GM21526 (cell line): Measurements from ENCODE around the gene FEN1.
A peak's percentile ranks its signal among the peaks of the same experiment; 100 is the strongest.

Source experiments
- ATAC-seq: cut with Tn5 transposase; IDR thresholded peaks from one replicate; pipeline ENCODE4 v1.9.1; 2021; ENCODE audit warnings: moderate library complexity; ENCODE audit not compliant: unreplicated experiment, low FRiP score

The FEN1 gene

GRCh38 chr11:61792310-61793082 lies at the start of gene FEN1, which contains the start of gene TMEM258:
TSS of gene FEN1 (plus strand) at chr11:61792911. CDS start at chr11:61795362, 2,451 bp downstream.
TSS of gene TMEM258 (minus strand) at chr11:61792599. CDS start at chr11:61792558, 41 bp downstream.
- peak; percentile 76 for ATAC-seq

- no peak for ATAC-seq
These were observed 49.1 kb upstream of the FEN1 start for GRCh38 chr11:61743486-61744095.

- no peak for ATAC-seq
These were observed 48.5 kb upstream of the FEN1 start for GRCh38 chr11:61744181-61744580.

GRCh38 chr11:61744609-61745156 lies 48.0 kb upstream of the FEN1 start:
- no peak for ATAC-seq

- no peak for ATAC-seq
These were observed 46.8 kb upstream of the FEN1 start for GRCh38 chr11:61745781-61746441.

GRCh38 chr11:61746442-61747191 lies 46.1 kb upstream of the FEN1 start:
- ATAC-seq = no peak

- peak; percentile 60 for ATAC-seq
These were observed 45.3 kb upstream of the FEN1 start for GRCh38 chr11:61747192-61747966.

GRCh38 chr11:61747967-61748285 lies 44.8 kb upstream of the FEN1 start:
- no peak for ATAC-seq

GRCh38 chr11:61749591-61750217 lies 43.0 kb upstream of the FEN1 start:
- no peak for ATAC-seq

GRCh38 chr11:61750631-61751273 lies 42.0 kb upstream of the FEN1 start:
- no peak for ATAC-seq

GRCh38 chr11:61751384-61751783 lies 41.3 kb upstream of the FEN1 start:
- ATAC-seq = no peak

- ATAC-seq = no peak
These were observed 40.4 kb upstream of the FEN1 start, which contains the start of gene MYRF for GRCh38 chr11:61752117-61752924. TSS of gene MYRF (plus strand) at chr11:61752636. CDS start at chr11:61752745, 109 bp downstream.

- ATAC-seq = no peak
These were observed 39.7 kb upstream of the FEN1 start for GRCh38 chr11:61752925-61753521.

- no peak for ATAC-seq
These were observed 39.0 kb upstream of the FEN1 start for GRCh38 chr11:61753672-61754071.

- ATAC-seq = no peak
These were observed 37.9 kb upstream of the FEN1 start for GRCh38 chr11:61754534-61755482.

- ATAC-seq = no peak
These were observed 36.6 kb upstream of the FEN1 start for GRCh38 chr11:61756147-61756451.
